K562 (cell line): ENCODE measurements around the gene DLL4. TPM values are rescaled to one million over a fixed set of nuclear protein-coding genes. Genes with fewer than 3 reads are reported as not detected.

Experiments
- ATF1 ChIP-seq, 2 experiments: fragments of 450-650 bp in 1 of 2; IDR thresholded peaks; 2 replicates each; pipeline ENCODE4 v1.6.1; 2016; ENCODE audit warnings: missing compliant biosample characterization in 1 of 2, missing genetic modification characterization in 1 of 2
- BCL6 ChIP-seq: fragments of 250-450 bp; sonication (Bioruptor Pico); IDR thresholded peaks from 2 replicates; pipeline ENCODE4 v1.4.0; 2020
- C11orf30 ChIP-seq: fragments of 450-650 bp; IDR thresholded peaks from 2 replicates; pipeline ENCODE4 v1.6.1; 2016; ENCODE audit warnings: low read depth, mild to moderate bottlenecking
- CXXC5 ChIP-seq: fragments of 250-450 bp; sonication (Bioruptor Pico); IDR thresholded peaks from 2 replicates; pipeline ENCODE4 v1.8.0; 2022; ENCODE audit warnings: inconsistent platforms, mild to moderate bottlenecking, moderate library complexity
- EGR1 ChIP-seq: fragments of 450-650 bp; conservative IDR thresholded peaks from 2 replicates; pipeline ENCODE4 v1.6.1; 2017; ENCODE audit warnings: mild to moderate bottlenecking
- HNRNPLL ChIP-seq: fragments of 200-400 bp; formaldehyde crosslinking; IDR thresholded peaks from 2 replicates; pipeline ENCODE4 v1.6.1; 2017; ENCODE audit warnings: low read length, low read depth, mild to moderate bottlenecking; ENCODE audit not compliant: poor library complexity, severe bottlenecking
- NBN ChIP-seq: fragments of 450-650 bp; IDR thresholded peaks from 2 replicates; pipeline ENCODE4 v1.6.1; 2016; ENCODE audit warnings: low read depth, mild to moderate bottlenecking
- SIN3A ChIP-seq, 2 experiments: fragments of 150-350 bp in 1 of 2; IDR thresholded peaks; 2 replicates each; pipeline ENCODE4 v1.6.1; 2011 to 2016; ENCODE audit warnings: borderline replicate concordance in 2 of 2, low read depth in 2 of 2, low read length in 2 of 2, mild to moderate bottlenecking in 2 of 2, moderate library complexity in 2 of 2; ENCODE audit not compliant: control insufficient read depth in 1 of 2
- TEAD4 ChIP-seq, 2 experiments: sonication (generic) in 1 of 2; formaldehyde crosslinking in 1 of 2; IDR thresholded peaks; 2 replicates each; pipeline versions ENCODE4 v1.6.1 to v1.8.0; 2012 to 2022; ENCODE audit warnings: borderline replicate concordance in 1 of 2, inconsistent platforms in 1 of 2, low read length in 1 of 2, mild to moderate bottlenecking in 1 of 2, missing genetic modification reagents in 1 of 2
- ZEB2 ChIP-seq: fragments of 450-650 bp; IDR thresholded peaks from 2 replicates; pipeline ENCODE4 v1.6.1; 2016
- ZNF23 ChIP-seq: fragments of 250-450 bp; sonication (Bioruptor Pico); IDR thresholded peaks from 2 replicates; pipeline ENCODE4 v1.4.0; 2020; ENCODE audit warnings: mild to moderate bottlenecking
- ZNF263 ChIP-seq: sonication (generic); formaldehyde crosslinking; IDR thresholded peaks from 2 replicates; pipeline ENCODE4 v1.8.0; 2022; ENCODE audit warnings: mild to moderate bottlenecking, missing genetic modification reagents, borderline replicate concordance
- ZNF431 ChIP-seq: sonication (generic); formaldehyde crosslinking; IDR thresholded peaks from 2 replicates; pipeline ENCODE4 v1.8.0; 2022; ENCODE audit warnings: mild to moderate bottlenecking, missing genetic modification reagents
- polyA plus RNA-seq, 8 experiments: library from polyadenylated mRNA; depleted of rRNA in 4 of 8; stranded (reverse) in 5 of 8; unstranded in 3 of 8; fragments of >200 nt; fragmentation: Nextera tagmentation in 2 of 8; fragmentation: Illumina TruSeq in 1 of 8; extraction: Ambion mirVana in 2 of 8; extraction: Trizol in 1 of 8; gene quantifications; 2 replicates each; pipeline versions ENCODE4 v1.2.1 to v1.2.3, GENCODE V29; 2011 to 2014; ENCODE audit warnings: inconsistent platforms in 1 of 8, missing spikeins in 1 of 8
- total RNA-seq, 7 experiments: library from RNA; depleted of rRNA in 6 of 7; stranded (reverse); fragments of >200 nt in 6 of 7; fragmentation: Illumina TruSeq in 2 of 7; extraction: Trizol in 2 of 7; gene quantifications; 2 replicates each; pipeline versions ENCODE4 v1.2.1 to v1.2.3, GENCODE V29; 2011 to 2021; ENCODE audit warnings: low replicate concordance in 1 of 7
- TF ChIP-seq, protein P1 (sequence below), 2 experiments: fragments of 450-650 bp; formaldehyde crosslinking in 1 of 2; IDR thresholded peaks; 2 replicates each; pipeline versions ENCODE4 v1.4.0 to v1.6.1; 2014 to 2020; ENCODE audit warnings: mild to moderate bottlenecking in 2 of 2, borderline replicate concordance in 1 of 2, low read depth in 1 of 2
- TF ChIP-seq, protein P2 (sequence below), 3 experiments: fragments of 200-800 bp in 1 of 3; sonication (Bioruptor generic) in 1 of 3; sonication (generic) in 1 of 3; formaldehyde crosslinking in 1 of 3; IDR thresholded peaks; 2 replicates each; pipeline versions ENCODE4 v1.6.1 to v1.8.0; 2016 to 2022; ENCODE audit warnings: mild to moderate bottlenecking in 2 of 3, missing compliant biosample characterization in 2 of 3, missing genetic modification characterization in 2 of 3, missing genetic modification reagents in 1 of 3
- TF ChIP-seq, protein P3 (sequence below): fragments of 250-450 bp; sonication (Bioruptor Pico); IDR thresholded peaks from 2 replicates; pipeline ENCODE4 v1.5.0; 2021

Gene DLL4
- total and polyA plus RNA-seq, 9 of the 15 experiments (the other 6 are each of a cell fraction or from before 2014, with no cell fraction given) = 0.04 to 1.1 (median 0.41) TPM; not detected in 1

DNA sequence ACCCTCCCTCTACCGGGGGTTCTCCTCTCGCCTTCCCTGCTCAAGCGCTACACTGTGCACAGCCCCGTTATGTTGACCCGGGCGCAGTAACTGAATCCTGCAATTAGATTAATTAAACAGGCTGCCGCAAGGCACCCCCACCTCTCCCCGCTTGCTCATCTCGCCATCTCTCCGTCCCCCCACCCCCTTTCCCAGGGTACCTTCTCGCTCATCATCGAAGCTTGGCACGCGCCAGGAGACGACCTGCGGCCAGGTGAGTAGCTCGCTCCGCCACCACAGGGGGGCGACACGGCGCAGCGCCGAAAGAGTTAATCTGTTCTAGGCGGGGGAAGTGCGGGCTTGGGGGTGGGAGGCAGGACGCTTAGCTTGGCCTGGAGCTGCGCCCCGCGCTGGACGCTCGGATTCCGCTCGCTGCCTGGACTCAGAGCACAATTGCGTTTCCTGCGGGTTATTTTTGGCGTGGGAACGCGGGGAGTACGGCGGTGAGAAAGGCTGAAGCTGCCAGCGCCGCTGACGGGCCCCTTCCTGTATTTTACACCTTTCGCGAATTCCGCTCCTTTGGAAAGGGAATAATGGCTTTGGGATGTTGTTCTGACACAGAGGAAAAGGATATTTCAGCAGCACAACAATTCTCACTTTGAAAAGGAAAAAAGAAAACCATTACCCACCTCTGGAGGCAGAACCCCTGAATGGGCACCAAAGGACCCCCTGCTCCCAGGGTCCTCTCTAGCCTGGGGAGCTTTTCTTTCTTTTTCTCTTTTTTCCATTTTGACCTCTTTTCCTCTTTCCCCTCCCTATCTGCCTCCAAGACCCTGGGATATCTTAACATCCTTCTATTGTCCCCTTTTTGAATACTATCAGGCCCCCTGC, 1.5 kb downstream of the DLL4 start (continued):
- TF ChIP-seq BCL6 (CRISPR knock-in tag) (no peak), EGR1 (peak; percentile 70), SIN3A (IDR thresholded peaks at IDR 0.05; ENCODE audit: borderline replicate concordance in 2 of 2, control insufficient read depth in 1 of 2, low read depth in 2 of 2, low read length in 2 of 2) (peak in 1 of 2 experiments; percentile 36; a peak in 1 of 4 replicates), C11orf30 (no peak), TEAD4 (IDR thresholded peaks at IDR 0.05; ENCODE audit: low read length) (no peak), TEAD4 (CRISPR knock-in tag; IDR thresholded peaks at IDR 0.05; ENCODE audit: borderline replicate concordance) (no peak), HNRNPLL (peak; percentile 68), NBN (peak; percentile 80), CXXC5 (peak; percentile 73), ZNF431 (CRISPR knock-in tag) (0 out of 2 replicates have a peak, but pooled peaks have one; percentile 12), ATF1 (CRISPR knock-in tag; IDR thresholded peaks at IDR 0.05) (no peak), ATF1 (tag; IDR thresholded peaks at IDR 0.05) (0 out of 2 replicates have a peak, but pooled peaks have one; percentile 9), ZNF263 (peak; percentile 56), ZEB2 (peak; percentile 95), ZNF23 (CRISPR knock-in tag) (no peak)
- TF ChIP-seq, protein P1, sequence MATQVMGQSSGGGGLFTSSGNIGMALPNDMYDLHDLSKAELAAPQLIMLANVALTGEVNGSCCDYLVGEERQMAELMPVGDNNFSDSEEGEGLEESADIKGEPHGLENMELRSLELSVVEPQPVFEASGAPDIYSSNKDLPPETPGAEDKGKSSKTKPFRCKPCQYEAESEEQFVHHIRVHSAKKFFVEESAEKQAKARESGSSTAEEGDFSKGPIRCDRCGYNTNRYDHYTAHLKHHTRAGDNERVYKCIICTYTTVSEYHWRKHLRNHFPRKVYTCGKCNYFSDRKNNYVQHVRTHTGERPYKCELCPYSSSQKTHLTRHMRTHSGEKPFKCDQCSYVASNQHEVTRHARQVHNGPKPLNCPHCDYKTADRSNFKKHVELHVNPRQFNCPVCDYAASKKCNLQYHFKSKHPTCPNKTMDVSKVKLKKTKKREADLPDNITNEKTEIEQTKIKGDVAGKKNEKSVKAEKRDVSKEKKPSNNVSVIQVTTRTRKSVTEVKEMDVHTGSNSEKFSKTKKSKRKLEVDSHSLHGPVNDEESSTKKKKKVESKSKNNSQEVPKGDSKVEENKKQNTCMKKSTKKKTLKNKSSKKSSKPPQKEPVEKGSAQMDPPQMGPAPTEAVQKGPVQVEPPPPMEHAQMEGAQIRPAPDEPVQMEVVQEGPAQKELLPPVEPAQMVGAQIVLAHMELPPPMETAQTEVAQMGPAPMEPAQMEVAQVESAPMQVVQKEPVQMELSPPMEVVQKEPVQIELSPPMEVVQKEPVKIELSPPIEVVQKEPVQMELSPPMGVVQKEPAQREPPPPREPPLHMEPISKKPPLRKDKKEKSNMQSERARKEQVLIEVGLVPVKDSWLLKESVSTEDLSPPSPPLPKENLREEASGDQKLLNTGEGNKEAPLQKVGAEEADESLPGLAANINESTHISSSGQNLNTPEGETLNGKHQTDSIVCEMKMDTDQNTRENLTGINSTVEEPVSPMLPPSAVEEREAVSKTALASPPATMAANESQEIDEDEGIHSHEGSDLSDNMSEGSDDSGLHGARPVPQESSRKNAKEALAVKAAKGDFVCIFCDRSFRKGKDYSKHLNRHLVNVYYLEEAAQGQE (IDR thresholded peaks at IDR 0.05; ENCODE audit: borderline replicate concordance) = peak; percentile 19; the same call in 1 of the 2 replicates
- TF ChIP-seq, protein P1 (CRISPR knock-in tag; IDR thresholded peaks at IDR 0.05; ENCODE audit: low read depth) = no peak
- TF ChIP-seq, protein P2, sequence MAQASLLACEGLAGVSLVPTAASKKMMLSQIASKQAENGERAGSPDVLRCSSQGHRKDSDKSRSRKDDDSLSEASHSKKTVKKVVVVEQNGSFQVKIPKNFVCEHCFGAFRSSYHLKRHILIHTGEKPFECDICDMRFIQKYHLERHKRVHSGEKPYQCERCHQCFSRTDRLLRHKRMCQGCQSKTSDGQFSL (CRISPR knock-in tag; IDR thresholded peaks at IDR 0.05) = peak; percentile 66; the same call in 1 of the 2 replicates
- TF ChIP-seq, protein P2 (tag; IDR thresholded peaks at IDR 0.05) = no peak
- TF ChIP-seq, protein P3, sequence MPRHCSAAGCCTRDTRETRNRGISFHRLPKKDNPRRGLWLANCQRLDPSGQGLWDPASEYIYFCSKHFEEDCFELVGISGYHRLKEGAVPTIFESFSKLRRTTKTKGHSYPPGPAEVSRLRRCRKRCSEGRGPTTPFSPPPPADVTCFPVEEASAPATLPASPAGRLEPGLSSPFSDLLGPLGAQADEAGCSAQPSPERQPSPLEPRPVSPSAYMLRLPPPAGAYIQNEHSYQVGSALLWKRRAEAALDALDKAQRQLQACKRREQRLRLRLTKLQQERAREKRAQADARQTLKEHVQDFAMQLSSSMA (CRISPR knock-in tag) = no peak
